Neuronal stem cell (in vitro differentiated cells): ENCODE measurements around the gene DRGX.

ENCODE experiments used
- DNase-seq: peaks from one replicate; pipeline ENCODE4 v3.0.0-alpha.2; 2013; ENCODE audit warnings: low spot score
- H2AFZ ChIP-seq: one replicate; pipeline ENCODE4 v1.6.1; 2013; ENCODE audit warnings: mild to moderate bottlenecking, low read length, inconsistent platforms
- H2AK5ac ChIP-seq: 2 replicates; pipeline ENCODE4 v1.6.1; 2013; ENCODE audit warnings: low read depth, mild to moderate bottlenecking, inconsistent platforms, low read length, moderate library complexity, mixed read lengths
- H2BK120ac ChIP-seq: 2 replicates; pipeline ENCODE4 v1.6.1; 2013; ENCODE audit warnings: low read depth, mild to moderate bottlenecking, inconsistent platforms, low read length, moderate library complexity, mixed read lengths
- H2BK12ac ChIP-seq: one replicate; pipeline ENCODE4 v1.6.1; 2013; ENCODE audit warnings: low read length, inconsistent platforms
- H2BK15ac ChIP-seq: 2 replicates; pipeline ENCODE4 v1.6.1; 2013; ENCODE audit warnings: mild to moderate bottlenecking, low read length, inconsistent platforms, mixed read lengths
- H2BK5ac ChIP-seq: one replicate; pipeline ENCODE4 v1.6.1; 2013; ENCODE audit warnings: inconsistent platforms, mild to moderate bottlenecking, low read length, moderate library complexity
- H3K14ac ChIP-seq: one replicate; pipeline ENCODE4 v1.6.1; 2013; ENCODE audit warnings: low read length, inconsistent platforms
- H3K18ac ChIP-seq: 2 replicates; pipeline ENCODE4 v1.6.1; 2013; ENCODE audit warnings: low read length, inconsistent platforms
- H3K23ac ChIP-seq: 2 replicates; pipeline ENCODE4 v1.6.1; 2013; ENCODE audit warnings: low read depth, mild to moderate bottlenecking, mixed read lengths, low read length, inconsistent platforms; ENCODE audit not compliant: poor library complexity
- H3K27ac ChIP-seq: replicated peaks from 3 replicates; pipeline ENCODE4 v1.5.1; 2013; ENCODE audit warnings: low read length, inconsistent platforms
- H3K27me3 ChIP-seq, 3 experiments: 2 replicates each; pipeline ENCODE4 v1.6.1; 2013; ENCODE audit warnings: low read length in 3 of 3, mild to moderate bottlenecking in 2 of 3, inconsistent platforms in 1 of 3, low read depth in 1 of 3, mixed read lengths in 1 of 3, moderate library complexity in 1 of 3; ENCODE audit not compliant: control insufficient read depth in 3 of 3, insufficient read depth in 3 of 3
- H3K36me3 ChIP-seq, 2 donors: replicated peaks in 1 of 2; 2 replicates each; pipeline ENCODE4 v1.6.1; 2013; ENCODE audit warnings: low read length in 2 of 2; ENCODE audit not compliant: control insufficient read depth in 2 of 2, insufficient read depth in 2 of 2
- H3K4ac ChIP-seq: 2 replicates; pipeline ENCODE4 v1.6.1; 2013; ENCODE audit warnings: inconsistent platforms, mild to moderate bottlenecking, low read length, moderate library complexity
- H3K4me1 ChIP-seq, 2 donors: 1 replicate in 1 of 2; 2 replicates in 1 of 2; pipeline ENCODE4 v1.6.1; 2013; ENCODE audit warnings: low read length in 2 of 2, low read depth in 1 of 2; ENCODE audit not compliant: control insufficient read depth in 2 of 2, insufficient read depth in 1 of 2
- H3K4me2 ChIP-seq: one replicate; pipeline ENCODE4 v1.6.1; 2013; ENCODE audit warnings: mild to moderate bottlenecking, low read length, inconsistent platforms; ENCODE audit not compliant: insufficient read depth, poor library complexity, severe bottlenecking
- H3K4me3 ChIP-seq, 2 donors: 2 replicates each; pipeline ENCODE4 v1.5.1; 2013; ENCODE audit warnings: low read length in 2 of 2, mild to moderate bottlenecking in 2 of 2, inconsistent platforms in 1 of 2, moderate library complexity in 1 of 2
- H3K79me1 ChIP-seq: one replicate; pipeline ENCODE4 v1.6.1; 2013; ENCODE audit warnings: low read depth, mild to moderate bottlenecking, inconsistent platforms, low read length, moderate library complexity
- H3K9ac ChIP-seq: one replicate; pipeline ENCODE4 v1.6.1; 2013; ENCODE audit warnings: mild to moderate bottlenecking, low read depth, low read length, inconsistent platforms; ENCODE audit not compliant: poor library complexity
- H3K9me3 ChIP-seq, 2 donors: replicated peaks in 1 of 2; 2 replicates each; pipeline versions ENCODE3 to v1.6.1; 2013; ENCODE audit warnings: low read length in 2 of 2, mild to moderate bottlenecking in 2 of 2, inconsistent platforms in 1 of 2, low read depth in 1 of 2, mixed read lengths in 1 of 2, moderate library complexity in 1 of 2; ENCODE audit not compliant: control insufficient read depth in 2 of 2, insufficient read depth in 1 of 2
- H4K8ac ChIP-seq: one replicate; pipeline ENCODE4 v1.6.1; 2013; ENCODE audit warnings: low read depth, mild to moderate bottlenecking, inconsistent platforms, low read length, moderate library complexity
- H4K91ac ChIP-seq: one replicate; pipeline ENCODE4 v1.6.1; 2013; ENCODE audit warnings: low read length, low read depth, mild to moderate bottlenecking, inconsistent platforms; ENCODE audit not compliant: poor library complexity
- WGBS, 2 donors: extraction: QIAGEN DNeasy Blood & Tissue Kit; methylation state at CpG; one replicate each; pipeline ENCODE4 v1.1.7; 2013; ENCODE audit warnings: missing lambda C conversion rate in 2 of 2, mixed read lengths in 1 of 2; ENCODE audit not compliant: insufficient read length in 2 of 2, insufficient replicate concordance in 1 of 2; ENCODE audit errors: extremely low coverage in 2 of 2; 5-methylcytosine and 5-hydroxymethylcytosine counted together

DRGX gene

DNA sequence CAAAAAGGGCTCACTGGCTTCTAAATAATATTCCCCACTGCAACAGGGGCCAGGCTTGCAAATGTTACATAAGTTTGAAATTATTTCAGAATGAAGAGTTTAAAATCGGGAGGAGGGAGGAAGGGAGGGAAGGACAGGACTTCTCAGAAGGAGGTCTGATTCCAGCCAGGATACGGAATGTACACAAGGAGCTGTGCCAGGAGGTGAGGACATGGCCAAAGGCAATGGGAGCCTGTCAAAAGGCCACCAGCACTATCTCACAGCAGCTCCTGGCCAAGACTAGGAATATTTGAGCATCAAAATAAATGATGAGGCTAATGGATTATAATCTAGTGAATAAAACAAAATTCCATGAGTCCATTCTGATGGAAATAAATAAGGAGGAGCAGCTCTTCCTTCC, 18.6 kb upstream of the DRGX start:
- Histone ChIP-seq H3K36me3 (no peaks in the 10 kb centered on the region), H3K9me3 (no peaks in the 10 kb centered on the region), H2BK120ac (no peak overlapping the region), H3K9ac (no peak overlapping the region), H2BK15ac (no peak overlapping the region), H3K23ac (no peak overlapping the region), H2AFZ (no peak overlapping the region), H3K4me3 (no peak overlapping the region), H3K4ac (no peak overlapping the region), H3K27me3 (peaks cover 0 to 23% (median 0%) of the 10 kb centered on the region in 3 experiments), H3K27ac (no peak overlapping the region), H2BK5ac (no peak overlapping the region), H4K91ac (no peak overlapping the region), H3K4me2 (no peak overlapping the region), H3K79me1 (no peaks in the 10 kb centered on the region), H3K14ac (no peak overlapping the region), H2AK5ac (no peak overlapping the region), H4K8ac (no peak overlapping the region), H3K4me1 (no peaks in the 10 kb centered on the region), H3K18ac (no peak overlapping the region), H2BK12ac (no peak overlapping the region)
- no peak for DNase-seq
- WGBS, 2 donors = no CpG with 5 or more reads among the region's 2 CpGs

GRCh38 chr10:49412571-49412970, 16.7 kb upstream of the DRGX start:
- no peak overlapping the region for H3K9ac ChIP-seq
- no peak overlapping the region for H3K23ac ChIP-seq
- H3K4me3 ChIP-seq = no peak overlapping the region
- H4K8ac ChIP-seq = no peak overlapping the region
- no peak overlapping the region for H3K14ac ChIP-seq
- no peak overlapping the region for H3K4me2 ChIP-seq
- H3K79me1 ChIP-seq = no peaks in the 10 kb centered on the region
- no peak overlapping the region for H2BK5ac ChIP-seq
- no peak overlapping the region for H4K91ac ChIP-seq
- no peaks in the 10 kb centered on the region for H3K4me1 ChIP-seq
- no peaks in the 10 kb centered on the region for H3K9me3 ChIP-seq
- H2AFZ ChIP-seq = no peak overlapping the region
- no peak overlapping the region for H2BK12ac ChIP-seq
- no peak overlapping the region for H2BK120ac ChIP-seq
- no peaks in the 10 kb centered on the region for H3K36me3 ChIP-seq
- WGBS, 2 donors = no CpG with 5 or more reads among the region's 4 CpGs
- no peak overlapping the region for H3K4ac ChIP-seq
- no peak overlapping the region for H2AK5ac ChIP-seq
- H2BK15ac ChIP-seq = no peak overlapping the region
- peaks cover 0 to 30% (median 0%) of the 10 kb centered on the region in 3 experiments for H3K27me3 ChIP-seq
- no peak overlapping the region for H3K27ac ChIP-seq
- no peak for DNase-seq
- H3K18ac ChIP-seq = no peak overlapping the region

DNA sequence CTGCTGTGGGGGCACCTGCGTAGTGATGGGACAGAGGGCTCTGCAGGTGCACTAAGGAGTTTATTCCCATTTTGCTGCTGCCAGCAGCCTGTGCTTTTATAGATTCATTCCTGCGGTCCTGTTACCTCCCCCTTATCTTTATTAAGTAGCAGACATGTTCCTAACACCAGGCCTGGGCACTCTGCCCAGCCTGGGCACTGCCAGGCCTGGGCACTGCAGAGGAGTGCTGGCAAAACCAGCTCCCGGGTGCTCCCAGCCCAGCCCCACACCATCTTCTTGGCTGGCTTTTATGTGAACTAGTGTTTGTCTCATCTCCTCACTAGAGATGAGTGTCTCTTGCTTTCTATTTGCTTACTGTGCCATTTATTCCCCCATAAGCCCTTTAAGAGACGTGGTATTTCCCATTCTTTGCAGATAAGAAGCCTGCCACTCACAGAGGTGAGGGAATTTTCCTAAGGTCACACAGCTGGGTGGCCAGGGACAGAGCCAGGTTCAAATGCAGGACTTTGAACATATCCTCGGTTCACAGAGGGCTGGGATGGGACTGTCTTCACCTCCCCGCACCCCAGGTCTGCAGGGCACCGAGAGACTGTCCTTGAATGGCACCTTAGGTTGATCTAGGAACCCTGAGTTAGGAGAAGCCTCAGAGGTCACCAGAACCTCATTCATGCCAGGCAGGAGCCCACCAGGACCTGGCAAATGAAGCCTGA, 14.6 kb upstream of the DRGX start:
- Histone ChIP-seq H3K4me3 (no peak overlapping the region), H3K4ac (no peak overlapping the region), H3K23ac (peak overlapping the region; percentile 14), H4K8ac (no peak overlapping the region), H2BK15ac (no peak overlapping the region), H4K91ac (no peak overlapping the region), H3K18ac (no peak overlapping the region), H3K79me1 (no peaks in the 10 kb centered on the region), H3K4me2 (no peak overlapping the region), H2BK12ac (no peak overlapping the region), H3K36me3 (no peaks in the 10 kb centered on the region), H3K27me3 (peaks cover 0 to 38% (median 0%) of the 10 kb centered on the region in 3 experiments), H3K27ac (no peak overlapping the region), H3K9me3 (no peaks in the 10 kb centered on the region), H2BK5ac (no peak overlapping the region), H2AFZ (no peak overlapping the region), H2AK5ac (no peak overlapping the region), H3K9ac (no peak overlapping the region), H3K14ac (no peak overlapping the region), H3K4me1 (no peaks in the 10 kb centered on the region), H2BK120ac (no peak overlapping the region)
- no CpG with 5 or more reads among the region's 7 CpGs for WGBS, 2 donors
- no peak for DNase-seq

GRCh38 chr10:49409755-49410154, 13.9 kb upstream of the DRGX start:
- H3K79me1 ChIP-seq = no peaks in the 10 kb centered on the region
- no peaks in the 10 kb centered on the region for H3K9me3 ChIP-seq
- H2AFZ ChIP-seq = no peak overlapping the region
- H2BK15ac ChIP-seq = no peak overlapping the region
- no peak overlapping the region for H3K9ac ChIP-seq
- no peak overlapping the region for H2BK12ac ChIP-seq
- H3K18ac ChIP-seq = no peak overlapping the region
- H2BK120ac ChIP-seq = no peak overlapping the region
- H3K4me3 ChIP-seq = no peak overlapping the region
- no peak overlapping the region for H3K4ac ChIP-seq
- H3K36me3 ChIP-seq = no peaks in the 10 kb centered on the region
- H3K23ac ChIP-seq = no peak overlapping the region
- no peak overlapping the region for H3K14ac ChIP-seq
- peaks cover 0 to 3% of the 10 kb centered on the region in 2 donors for H3K4me1 ChIP-seq
- no peak for DNase-seq
- no peak overlapping the region for H4K8ac ChIP-seq
- H3K4me2 ChIP-seq = no peak overlapping the region
- no peak overlapping the region for H4K91ac ChIP-seq
- WGBS, 2 donors = no CpG with 5 or more reads among the region's 4 CpGs
- no peak overlapping the region for H2BK5ac ChIP-seq
- no peak overlapping the region for H3K27ac ChIP-seq
- peaks cover 0 to 40% (median 0%) of the 10 kb centered on the region in 3 experiments for H3K27me3 ChIP-seq
- no peak overlapping the region for H2AK5ac ChIP-seq
